ENCODE results near the gene NT5C1A.

NT5C1A gene

DNA sequence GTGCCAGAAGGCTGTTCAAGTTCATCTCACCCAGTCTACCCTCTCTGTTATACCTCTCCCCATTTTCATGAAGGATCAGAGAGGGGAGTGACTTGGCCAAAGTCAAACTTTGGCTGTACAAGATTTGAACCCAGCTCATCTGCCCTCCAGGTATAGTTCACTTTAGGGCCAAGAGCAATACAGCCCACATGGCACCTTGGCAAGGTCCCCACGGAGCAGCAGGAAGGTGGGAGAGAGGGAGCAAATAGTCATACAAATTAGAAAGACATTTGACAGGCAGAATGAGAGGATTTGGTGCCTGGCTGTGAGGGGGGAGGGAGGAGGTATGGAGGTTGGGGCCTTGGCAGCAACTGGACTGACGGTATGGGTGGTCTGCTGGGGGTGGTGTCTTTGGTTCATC, 18.3 kb upstream of the NT5C1A start:
- TF ChIP-seq, protein P1, sequence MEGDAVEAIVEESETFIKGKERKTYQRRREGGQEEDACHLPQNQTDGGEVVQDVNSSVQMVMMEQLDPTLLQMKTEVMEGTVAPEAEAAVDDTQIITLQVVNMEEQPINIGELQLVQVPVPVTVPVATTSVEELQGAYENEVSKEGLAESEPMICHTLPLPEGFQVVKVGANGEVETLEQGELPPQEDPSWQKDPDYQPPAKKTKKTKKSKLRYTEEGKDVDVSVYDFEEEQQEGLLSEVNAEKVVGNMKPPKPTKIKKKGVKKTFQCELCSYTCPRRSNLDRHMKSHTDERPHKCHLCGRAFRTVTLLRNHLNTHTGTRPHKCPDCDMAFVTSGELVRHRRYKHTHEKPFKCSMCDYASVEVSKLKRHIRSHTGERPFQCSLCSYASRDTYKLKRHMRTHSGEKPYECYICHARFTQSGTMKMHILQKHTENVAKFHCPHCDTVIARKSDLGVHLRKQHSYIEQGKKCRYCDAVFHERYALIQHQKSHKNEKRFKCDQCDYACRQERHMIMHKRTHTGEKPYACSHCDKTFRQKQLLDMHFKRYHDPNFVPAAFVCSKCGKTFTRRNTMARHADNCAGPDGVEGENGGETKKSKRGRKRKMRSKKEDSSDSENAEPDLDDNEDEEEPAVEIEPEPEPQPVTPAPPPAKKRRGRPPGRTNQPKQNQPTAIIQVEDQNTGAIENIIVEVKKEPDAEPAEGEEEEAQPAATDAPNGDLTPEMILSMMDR (IDR thresholded peaks at IDR 0.05; ENCODE audit: extremely low read depth, missing control alignments): no peak
- DNase-seq (ENCODE audit: low spot score): no peak

DNA sequence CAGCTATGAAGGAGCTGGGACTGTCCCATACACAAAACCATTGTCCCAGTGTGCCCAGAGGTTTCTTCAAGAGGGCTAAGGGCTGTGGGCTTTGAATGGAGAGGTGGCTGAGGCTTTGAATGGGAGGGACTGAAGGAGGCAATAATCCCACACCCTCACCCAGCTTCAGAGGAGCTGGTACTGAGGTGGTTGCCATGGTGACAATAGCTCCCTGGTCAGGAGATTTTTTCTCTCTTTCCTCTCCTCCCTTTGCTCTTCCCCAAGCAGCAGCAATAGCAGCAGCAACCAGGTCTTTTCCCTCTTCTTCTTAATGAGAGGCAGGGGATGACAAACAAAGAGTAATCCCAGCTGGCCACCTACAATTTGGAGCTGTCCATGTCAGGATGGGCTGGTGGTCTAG, 17.7 kb upstream of the NT5C1A start:
- peak; percentile 15 for DNase-seq (ENCODE audit: low spot score)
- TF ChIP-seq, protein P1 (IDR thresholded peaks at IDR 0.05; ENCODE audit: extremely low read depth, missing control alignments): no peak

DNA sequence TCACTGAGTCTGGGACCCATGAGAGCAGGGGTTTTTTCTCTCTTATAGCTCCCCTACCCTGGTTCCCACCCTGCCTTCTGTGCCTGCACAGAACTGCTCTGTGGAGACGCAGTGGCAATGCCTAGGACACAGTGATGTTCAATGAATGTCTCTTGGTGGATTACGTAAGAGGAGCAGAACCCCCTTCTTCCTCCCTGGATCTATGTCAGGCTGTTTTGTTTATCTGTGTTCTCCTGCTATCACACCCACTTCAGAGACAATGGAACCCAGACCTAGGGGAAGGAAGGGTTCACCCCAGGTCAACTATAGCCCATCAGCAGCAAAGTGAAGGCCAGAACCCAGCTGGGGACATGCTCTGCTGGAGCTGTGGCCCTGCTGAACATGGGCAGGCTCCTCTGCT, 17.3 kb upstream of the NT5C1A start:
- TF ChIP-seq, protein P1 (IDR thresholded peaks at IDR 0.05; ENCODE audit: extremely low read depth, missing control alignments): no peak
- DNase-seq (ENCODE audit: low spot score): no peak

DNA sequence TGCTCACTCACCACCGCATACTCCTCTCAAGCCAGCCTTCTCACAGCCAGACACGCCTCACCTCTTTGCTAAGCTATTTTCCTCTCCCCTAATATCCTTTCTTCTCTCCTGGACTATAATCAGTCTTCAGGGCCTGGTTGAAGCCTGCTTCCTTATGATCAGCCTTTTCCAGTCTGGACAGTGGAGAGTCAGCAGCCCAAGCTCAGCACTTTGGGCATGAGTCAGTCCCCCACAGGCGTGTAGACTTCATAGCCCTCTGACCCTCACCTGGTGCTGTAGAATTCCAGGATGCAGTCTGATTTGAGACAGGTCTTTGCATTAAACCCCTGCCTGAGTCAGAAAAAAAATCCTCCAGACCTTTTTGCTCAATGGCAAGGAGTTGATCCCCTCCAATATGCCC, 16.8 kb upstream of the NT5C1A start:
- DNase-seq (ENCODE audit: low spot score): peak; percentile 5
- TF ChIP-seq, protein P1 (IDR thresholded peaks at IDR 0.05; ENCODE audit: extremely low read depth, missing control alignments): no peak

DNA sequence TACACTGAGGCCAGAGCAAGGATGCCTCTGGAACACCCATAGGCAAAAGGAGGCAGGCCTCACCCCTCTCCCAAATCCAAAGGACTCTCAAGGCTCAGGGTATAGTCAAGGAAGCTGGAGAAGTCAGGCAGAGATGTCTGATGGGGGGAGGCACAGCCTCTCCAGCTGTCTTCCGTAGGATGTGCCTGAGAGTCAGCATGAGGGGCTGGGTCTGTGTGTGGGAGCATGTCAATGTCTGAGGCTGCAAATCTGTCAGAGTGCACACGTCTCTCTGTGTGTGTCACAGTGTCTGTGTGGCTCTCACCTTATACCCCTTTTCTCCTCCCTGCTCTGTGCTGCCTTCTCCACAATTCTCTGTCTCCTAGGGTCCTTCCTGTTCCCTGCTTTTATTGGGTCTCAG, 15.3 kb upstream of the NT5C1A start:
- peak; percentile 4 for DNase-seq (ENCODE audit: low spot score)
- TF ChIP-seq, protein P1 (IDR thresholded peaks at IDR 0.05; ENCODE audit: extremely low read depth, missing control alignments): no peak

DNA sequence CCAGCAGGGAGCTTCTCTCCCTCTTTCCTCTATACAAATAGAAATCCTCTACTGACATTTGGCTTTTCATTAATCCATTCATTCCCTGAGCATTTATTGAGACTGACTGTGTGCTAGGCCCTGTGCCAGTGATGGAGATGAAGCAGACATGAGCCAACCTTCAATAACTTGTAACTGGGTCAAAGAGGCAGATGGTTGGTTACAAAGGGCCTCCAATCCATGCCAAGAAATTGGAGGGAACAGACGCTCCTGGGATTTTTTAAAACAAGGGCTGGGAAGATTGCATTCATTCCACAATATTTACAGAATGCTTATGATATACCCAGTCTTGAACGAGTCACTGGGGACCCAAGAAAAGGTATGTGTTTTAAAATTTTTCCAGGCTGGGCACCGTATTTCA, 13.2 kb upstream of the NT5C1A start:
- TF ChIP-seq, protein P1 (IDR thresholded peaks at IDR 0.05; ENCODE audit: extremely low read depth, missing control alignments): no peak
- no peak for DNase-seq (ENCODE audit: low spot score)

DNA sequence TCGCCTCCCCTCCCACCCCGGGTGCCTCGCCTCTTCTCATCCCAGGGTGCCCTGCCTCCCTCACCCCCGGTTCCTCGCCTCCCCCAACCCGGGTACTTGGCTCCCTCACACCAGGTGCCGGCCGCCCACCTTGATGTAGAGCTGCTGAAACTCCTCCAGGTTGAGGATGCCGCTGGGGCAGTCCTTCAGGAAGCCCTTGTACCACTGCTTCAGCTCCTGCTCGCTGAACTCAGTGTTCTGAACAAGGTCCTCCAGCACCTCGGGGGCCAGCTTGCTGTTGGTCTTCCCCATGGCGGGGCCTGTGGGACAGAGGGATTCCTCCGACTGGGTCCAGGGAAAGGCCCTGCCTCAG, 12.4 kb upstream of the NT5C1A start:
- no peak for DNase-seq (ENCODE audit: low spot score)
- TF ChIP-seq, protein P1 (IDR thresholded peaks at IDR 0.05; ENCODE audit: extremely low read depth, missing control alignments): no peak
